HG02571 (cell line): ENCODE results near the gene SPATA31A7.
"Not testable (repeated sequence)": the region's sequence is repeated elsewhere in the genome, so short reads cannot be mapped to it uniquely, and the experiment has no call there.

ENCODE experiments used
- ATAC-seq: cut with Tn5 transposase; IDR thresholded peaks from one replicate; pipeline ENCODE4 v1.9.1; 2021; ENCODE audit warnings: mild to moderate bottlenecking, moderate library complexity; ENCODE audit not compliant: unreplicated experiment

The SPATA31A7 gene

DNA sequence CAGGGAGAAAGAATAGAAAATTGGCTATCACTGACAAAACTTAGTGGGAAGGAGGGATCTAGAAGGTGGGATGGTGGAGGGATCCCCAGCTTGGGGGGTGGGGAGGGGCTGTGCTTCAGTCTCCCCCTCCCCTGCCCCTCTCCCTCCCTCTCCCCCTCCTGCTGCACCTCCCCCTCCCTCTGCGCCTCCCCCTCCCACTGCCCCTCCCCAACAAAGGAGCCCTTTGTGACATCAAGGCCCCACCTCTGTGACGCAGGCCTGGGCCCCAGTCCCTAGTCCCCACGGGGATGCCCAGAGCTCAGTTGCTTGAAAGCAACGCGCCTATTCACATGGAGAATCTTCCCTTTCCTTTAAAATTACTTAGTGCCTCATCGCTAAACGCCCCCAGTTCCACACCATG, at the start of gene SPATA31A7:
Gene SPATA31A7 (plus strand): TSS at position 301 of the 400 bp plus-strand sequence. CDS start 29 bp downstream, at position 330.
- not testable (repeated sequence) for ATAC-seq

DNA sequence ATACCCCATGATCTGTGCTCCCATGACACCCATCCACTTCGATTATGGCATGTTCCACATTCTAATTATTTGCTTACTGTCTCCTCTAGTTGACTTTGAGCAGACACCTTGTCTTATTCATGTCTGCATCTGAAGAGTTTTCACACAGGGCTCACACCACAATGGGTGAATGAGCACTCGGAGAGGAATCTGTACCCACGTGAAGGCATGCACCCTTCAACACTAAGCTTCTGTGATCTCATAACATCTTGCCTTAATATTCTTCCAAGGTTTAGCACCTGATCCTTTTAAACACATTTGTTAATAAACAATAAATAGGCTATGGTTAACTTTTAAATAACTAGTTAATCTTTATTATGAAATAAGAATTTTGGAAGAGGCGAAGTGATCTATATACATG, 36.6 kb downstream of the SPATA31A7 start:
- not testable (repeated sequence) for ATAC-seq
